Stimulated activated CD4-positive, alpha-beta T cell treated with anti-CD3 and anti-CD28 coated beads, TNF-alpha, amount 100 ng/mL, for 1 hour (primary cell): ENCODE results near the gene SUGP2.

Source experiments
- DNase-seq, 3 donors: peaks; one replicate each; pipeline ENCODE4 v3.0.0-alpha.2; 2020; ENCODE audit warnings: low read depth in 3 of 3, low spot score in 1 of 3

SUGP2 gene

GRCh38 chr19:19033426-19034203 lies at the start of gene SUGP2, which contains the start of gene ARMC6:
SUGP2 (minus strand) TSS chr19:19033517; CDS start chr19:19031071, 2,446 bp downstream.
ARMC6 (plus strand) TSS chr19:19033603; CDS start chr19:19034210, 607 bp downstream.
- DNase-seq: peak; percentile 70 to 84 (median 82)

GRCh38 chr19:19081642-19082151 lies 48.4 kb upstream of the SUGP2 start:
- no peak for DNase-seq

- DNase-seq: no peak
Measured at GRCh38 chr19:19079571-19079970, 46.3 kb upstream of the SUGP2 start.

- DNase-seq: no peak
Measured at GRCh38 chr19:19078801-19079200, 45.5 kb upstream of the SUGP2 start.

GRCh38 chr19:19077103-19077502 lies 43.8 kb upstream of the SUGP2 start:
- no peak for DNase-seq

- DNase-seq: no peak
Measured at GRCh38 chr19:19076476-19076875, 43.2 kb upstream of the SUGP2 start.

GRCh38 chr19:19075126-19075525 lies 41.8 kb upstream of the SUGP2 start:
- DNase-seq: no peak

- no peak for DNase-seq
Measured at GRCh38 chr19:19074196-19074882, 41.0 kb upstream of the SUGP2 start.

GRCh38 chr19:19071897-19072296 lies 38.6 kb upstream of the SUGP2 start:
- DNase-seq: no peak

- DNase-seq: no peak
Measured at GRCh38 chr19:19068659-19069654, 35.6 kb upstream of the SUGP2 start.

- DNase-seq: no peak
Measured at GRCh38 chr19:19067276-19068072, 34.2 kb upstream of the SUGP2 start.

GRCh38 chr19:19064811-19065745 lies 31.8 kb upstream of the SUGP2 start:
- no peak for DNase-seq

- no peak for DNase-seq
Measured at GRCh38 chr19:19064098-19064722, 30.9 kb upstream of the SUGP2 start.

GRCh38 chr19:19063183-19064097 lies 30.1 kb upstream of the SUGP2 start, which contains the start of gene SLC25A42:
SLC25A42 (plus strand) TSS chr19:19063994; CDS start chr19:19096125, 32,131 bp downstream.
- peak; percentile 95 to 99 (median 98) for DNase-seq

- no peak for DNase-seq
Measured at GRCh38 chr19:19062454-19063182, 29.3 kb upstream of the SUGP2 start.

GRCh38 chr19:19061506-19061905 lies 28.2 kb upstream of the SUGP2 start:
- DNase-seq: no peak
